Caco-2 (cell line): ENCODE data around the gene PLEKHA6. TPM values are rescaled to one million over a fixed set of nuclear protein-coding genes. Genes with fewer than 3 reads are reported as not detected.
"Not testable (repeated sequence)": the region's sequence is repeated elsewhere in the genome, so short reads cannot be mapped to it uniquely, and the experiment has no call there.

Experiments used
- BruUV-seq: library from RNA; stranded (reverse); fragments of 400-500 nt; replicated peaks from 2 replicates; lab custom pipeline; 2021; lab: Mats Ljungman, UMichigan
- CTCF ChIA-PET: fragments of 300-600 bp; sonication (Branson Sonifier 250); formaldehyde crosslinking; loops from one replicate; lab custom pipeline; 2022; ENCODE audit warnings: antibody characterized with exemption; lab: Charles Lee
- POLR2A ChIA-PET: fragments of 300-600 bp; sonication (Branson Sonifier 250); formaldehyde crosslinking; loops from one replicate; lab custom pipeline; 2022; ENCODE audit warnings: antibody characterized with exemption; lab: Charles Lee
- DNase-seq, 2 experiments: peaks; one replicate each; pipeline versions ENCODE4 v3.0.0 to v3.0.0-alpha.2; 2020 to 2022
- H3K27me3 ChIP-seq: replicated peaks from 2 replicates; pipeline ENCODE4 v1.6.0; 2011; ENCODE audit warnings: low read length; ENCODE audit not compliant: control insufficient read depth, insufficient read depth
- H3K36me3 ChIP-seq: 2 replicates; pipeline ENCODE4 v1.5.1; 2011; ENCODE audit warnings: low read length; ENCODE audit not compliant: control insufficient read depth, insufficient read depth
- H3K4me1 ChIP-seq: fragments of 250-450 bp; sonication (Bioruptor Pico); 2 replicates; pipeline ENCODE4 v1.5.1; 2020; ENCODE audit warnings: mild to moderate bottlenecking
- H3K4me3 ChIP-seq: 2 replicates; pipeline ENCODE4 v1.5.1; 2011; ENCODE audit warnings: low read depth, mild to moderate bottlenecking, control low read depth, low read length
- H3K9me3 ChIP-seq: fragments of 250-450 bp; sonication (Bioruptor Pico); 2 replicates; pipeline ENCODE4 v1.5.1; 2020; ENCODE audit warnings: mild to moderate bottlenecking, moderate library complexity
- H3K27ac Mint-ChIP-seq: one replicate; pipeline ENCODE4 v1.8.0; 2022; ENCODE audit warnings: mixed read lengths; ENCODE audit not compliant: unreplicated experiment
- H3K27me3 Mint-ChIP-seq: one replicate; pipeline ENCODE4 v1.8.0; 2022; ENCODE audit warnings: mixed read lengths; ENCODE audit not compliant: insufficient read depth, unreplicated experiment
- H3K36me3 Mint-ChIP-seq: one replicate; pipeline ENCODE4 v1.8.0; 2022; ENCODE audit warnings: mild to moderate bottlenecking, mixed read lengths; ENCODE audit not compliant: insufficient read depth, unreplicated experiment
- H3K4me1 Mint-ChIP-seq: one replicate; pipeline ENCODE4 v1.8.0; 2022; ENCODE audit warnings: low read depth, mixed read lengths; ENCODE audit not compliant: unreplicated experiment
- H3K4me3 Mint-ChIP-seq: one replicate; pipeline ENCODE4 v1.8.0; 2022; ENCODE audit warnings: mild to moderate bottlenecking, moderate library complexity, mixed read lengths; ENCODE audit not compliant: unreplicated experiment
- H3K9me3 Mint-ChIP-seq: one replicate; pipeline ENCODE4 v1.8.0; 2022; ENCODE audit warnings: mixed read lengths; ENCODE audit not compliant: unreplicated experiment
- intact Hi-C: fragments of 100-400 bp; cut with micrococcal nuclease; formaldehyde crosslinking; loops from one replicate; pipeline ENCODE4 v1.10.0; 2022; ENCODE audit not compliant: unreplicated experiment
- total RNA-seq: library from RNA; stranded (reverse); gene quantifications from 2 replicates; pipeline ENCODE4 v1.2.3, GENCODE V29; 2022
- TF ChIP-seq, protein P1 (sequence below), 2 experiments: fragments of 200-600 bp in 1 of 2; IDR thresholded peaks; 1 replicate in 1 of 2; 2 replicates in 1 of 2; pipeline versions ENCODE4 v1.5.1 to v1.8.0; 2011 to 2022; ENCODE audit warnings: antibody characterized with exemption in 1 of 2, control low read depth in 1 of 2, inconsistent platforms in 1 of 2, low read depth in 1 of 2, low read length in 1 of 2, mild to moderate bottlenecking in 1 of 2, moderate library complexity in 1 of 2; ENCODE audit not compliant: insufficient read depth in 1 of 2, severe bottlenecking in 1 of 2, unreplicated experiment in 1 of 2

Gene PLEKHA6
- total RNA-seq, 1 experiment from 2014 or later: 18.8 TPM

- H3K36me3 Mint-ChIP-seq, H3K27ac Mint-ChIP-seq, BruUV-seq, H3K27me3 Mint-ChIP-seq, H3K36me3 ChIP-seq, DNase-seq, CTCF ChIA-PET, H3K4me3 ChIP-seq, H3K9me3 ChIP-seq, POLR2A ChIA-PET, H3K4me1 Mint-ChIP-seq, H3K4me1 ChIP-seq, intact Hi-C loops, H3K4me3 Mint-ChIP-seq, H3K27me3 ChIP-seq, H3K9me3 Mint-ChIP-seq: not testable (repeated sequence)
Measured at GRCh38 chr1:204237515-204237914, 122.2 kb downstream of the PLEKHA6 start.

DNA sequence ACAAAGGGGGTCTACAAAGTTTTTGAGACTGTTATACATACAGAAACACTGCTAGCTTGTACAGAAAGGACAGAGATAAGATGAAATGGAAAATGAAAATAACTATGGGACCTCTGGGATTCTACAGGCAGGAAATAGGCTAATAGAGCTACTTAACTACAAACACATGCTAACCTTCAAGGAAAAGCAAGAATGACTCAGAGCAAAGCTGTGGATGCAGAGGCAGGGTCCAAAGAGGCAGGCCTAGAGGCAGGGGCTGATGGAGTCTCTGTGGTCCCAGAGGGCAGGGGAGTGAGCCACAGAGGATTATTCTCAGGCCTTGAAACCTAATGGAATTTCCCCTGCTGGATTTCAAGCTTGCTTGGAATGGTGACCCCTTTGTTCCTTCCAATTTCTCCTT, 127.2 kb downstream of the PLEKHA6 start:
- intact Hi-C loops: no loop called here
- Histone ChIP-seq H3K27me3 (no peaks in the 10 kb centered on the region), H3K9me3 (no peaks in the 10 kb centered on the region), H3K4me1 (no peaks in the 10 kb centered on the region), H3K36me3 (peaks cover 2% of the 10 kb centered on the region; the same call in 1 of the 2 replicates), H3K4me3 (no peak overlapping the region)
- H3K36me3 Mint-ChIP-seq: no peaks in the 10 kb centered on the region
- ChIA-PET POLR2A (no interaction called here), CTCF (interaction anchor here (1.2 to 1.3 kb wide), 2 partner anchors 26 to 69 kb away, joined by 3 to 8 read pairs; no protein-coding TSS in a partner anchor)
- no peaks in the 10 kb centered on the region for H3K9me3 Mint-ChIP-seq
- no peak overlapping the region for H3K27ac Mint-ChIP-seq
- TF ChIP-seq, protein P1, sequence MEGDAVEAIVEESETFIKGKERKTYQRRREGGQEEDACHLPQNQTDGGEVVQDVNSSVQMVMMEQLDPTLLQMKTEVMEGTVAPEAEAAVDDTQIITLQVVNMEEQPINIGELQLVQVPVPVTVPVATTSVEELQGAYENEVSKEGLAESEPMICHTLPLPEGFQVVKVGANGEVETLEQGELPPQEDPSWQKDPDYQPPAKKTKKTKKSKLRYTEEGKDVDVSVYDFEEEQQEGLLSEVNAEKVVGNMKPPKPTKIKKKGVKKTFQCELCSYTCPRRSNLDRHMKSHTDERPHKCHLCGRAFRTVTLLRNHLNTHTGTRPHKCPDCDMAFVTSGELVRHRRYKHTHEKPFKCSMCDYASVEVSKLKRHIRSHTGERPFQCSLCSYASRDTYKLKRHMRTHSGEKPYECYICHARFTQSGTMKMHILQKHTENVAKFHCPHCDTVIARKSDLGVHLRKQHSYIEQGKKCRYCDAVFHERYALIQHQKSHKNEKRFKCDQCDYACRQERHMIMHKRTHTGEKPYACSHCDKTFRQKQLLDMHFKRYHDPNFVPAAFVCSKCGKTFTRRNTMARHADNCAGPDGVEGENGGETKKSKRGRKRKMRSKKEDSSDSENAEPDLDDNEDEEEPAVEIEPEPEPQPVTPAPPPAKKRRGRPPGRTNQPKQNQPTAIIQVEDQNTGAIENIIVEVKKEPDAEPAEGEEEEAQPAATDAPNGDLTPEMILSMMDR (IDR thresholded peaks at IDR 0.05; ENCODE audit: insufficient read depth in 1 of 2, low read depth in 1 of 2, low read length in 1 of 2, severe bottlenecking in 1 of 2, unreplicated experiment in 1 of 2): no peak
- H3K4me3 Mint-ChIP-seq: no peak overlapping the region
- no peaks in the 10 kb centered on the region for H3K4me1 Mint-ChIP-seq
- BruUV-seq: no TSS peak
- DNase-seq: no peak
- no peaks in the 10 kb centered on the region for H3K27me3 Mint-ChIP-seq

DNA sequence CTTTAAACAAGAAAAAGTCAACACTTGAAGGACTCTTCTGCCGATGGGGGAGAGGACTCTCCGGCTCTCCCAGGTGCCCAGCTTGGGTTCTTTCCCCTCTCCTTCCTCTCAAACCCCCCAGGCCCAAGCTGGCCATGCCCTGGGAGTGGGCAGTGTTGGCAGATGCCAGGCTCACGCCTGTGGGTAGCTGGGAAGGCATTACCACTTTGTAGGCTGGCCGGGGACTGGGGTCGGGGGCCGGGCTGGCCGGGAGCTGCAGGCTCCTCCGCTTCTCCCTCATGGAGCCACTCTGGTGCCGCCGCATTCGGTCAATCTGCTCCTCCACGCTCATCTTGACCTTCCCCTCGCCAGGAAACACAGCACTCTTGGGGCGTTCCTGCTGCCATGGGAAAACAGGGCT, 129.5 kb downstream of the PLEKHA6 start:
- CTCF ChIA-PET: no interaction called here
- POLR2A ChIA-PET: no interaction called here
- no peak for DNase-seq
- no peak overlapping the region for H3K4me3 Mint-ChIP-seq
- 0 out of 2 replicates have a peak, but pooled peaks cover 3% of the 10 kb centered on the region for H3K4me1 ChIP-seq
- no peaks in the 10 kb centered on the region for H3K27me3 ChIP-seq
- intact Hi-C loops: no loop called here
- no peaks in the 10 kb centered on the region for H3K9me3 ChIP-seq
- TF ChIP-seq, protein P1 (IDR thresholded peaks at IDR 0.05; ENCODE audit: insufficient read depth in 1 of 2, low read depth in 1 of 2, low read length in 1 of 2, severe bottlenecking in 1 of 2, unreplicated experiment in 1 of 2): no peak
- no peaks in the 10 kb centered on the region for H3K27me3 Mint-ChIP-seq
- H3K27ac Mint-ChIP-seq: no peak overlapping the region
- no peak overlapping the region for H3K4me3 ChIP-seq
- no TSS peak for BruUV-seq
- no peaks in the 10 kb centered on the region for H3K9me3 Mint-ChIP-seq
- H3K4me1 Mint-ChIP-seq: no peaks in the 10 kb centered on the region
- H3K36me3 Mint-ChIP-seq: no peaks in the 10 kb centered on the region
- H3K36me3 ChIP-seq: peaks cover 2% of the 10 kb centered on the region; the same call in 1 of the 2 replicates
